PC-3 (cell line): ENCODE data around the gene PSKH1. TPM values are rescaled to one million over a fixed set of nuclear protein-coding genes. Genes with fewer than 3 reads are reported as not detected.

Source experiments
- ATAC-seq: fragments of 200-7000 bp; cut with Tn5 transposase; 2 replicates; pipeline ENCODE4 v1.9.1; 2020; ENCODE audit warnings: mild to moderate bottlenecking, moderate library complexity
- BruUV-seq: library from RNA; stranded (reverse); fragments of 400-500 nt; replicated peaks from 2 replicates; lab custom pipeline; 2021; lab: Mats Ljungman, UMichigan
- CTCF ChIA-PET: fragments of 300-600 bp; sonication (Branson Sonifier 250); formaldehyde crosslinking; loops from one replicate; lab custom pipeline; 2022; ENCODE audit warnings: antibody characterized with exemption; lab: Charles Lee
- POLR2A ChIA-PET: fragments of 300-600 bp; sonication (Branson Sonifier 250); formaldehyde crosslinking; loops from one replicate; lab custom pipeline; 2022; ENCODE audit warnings: antibody characterized with exemption; ENCODE audit not compliant: unreplicated experiment; lab: Charles Lee
- DNase-seq: peaks from one replicate; pipeline ENCODE4 v3.0.0-alpha.2; 2015
- H2AFZ ChIP-seq: fragments of 300-600 bp; sonication (generic); 2 replicates; pipeline ENCODE4 v1.6.0; 2016; ENCODE audit warnings: antibody characterized with exemption, low read length
- H3F3A ChIP-seq: fragments of 300-600 bp; sonication (generic); one replicate; pipeline ENCODE4 v1.6.0; 2017; ENCODE audit warnings: antibody characterized with exemption, low read length, control low read depth, mild to moderate bottlenecking; ENCODE audit not compliant: unreplicated experiment
- H3K27ac ChIP-seq: fragments of 300-600 bp; sonication (generic); 2 replicates; pipeline ENCODE4 v1.5.1; 2016; ENCODE audit warnings: mild to moderate bottlenecking, low read length
- H3K27me3 ChIP-seq: fragments of 300-600 bp; sonication (generic); 2 replicates; pipeline ENCODE4 v1.6.1; 2016; ENCODE audit warnings: low read length, mixed read lengths
- H3K36me3 ChIP-seq: fragments of 300-600 bp; sonication (generic); 2 replicates; pipeline ENCODE4 v1.6.1; 2016; ENCODE audit warnings: low read depth, mixed run types, low read length, mixed read lengths
- H3K4me1 ChIP-seq: fragments of 300-600 bp; sonication (generic); 2 replicates; pipeline ENCODE4 v1.5.1; 2016; ENCODE audit warnings: low read length; ENCODE audit not compliant: insufficient read depth
- H3K4me2 ChIP-seq: fragments of 300-600 bp; sonication (generic); 2 replicates; pipeline ENCODE4 v1.6.0; 2016; ENCODE audit warnings: low read length
- H3K4me3 ChIP-seq: fragments of 300-600 bp; sonication (generic); 2 replicates; pipeline ENCODE4 v1.5.1; 2016; ENCODE audit warnings: mild to moderate bottlenecking, low read length, mixed read lengths
- H3K79me2 ChIP-seq: fragments of 300-600 bp; sonication (generic); 2 replicates; pipeline ENCODE4 v1.6.1; 2017; ENCODE audit warnings: low read length, mixed read lengths
- H3K9ac ChIP-seq: fragments of 300-600 bp; sonication (generic); 2 replicates; pipeline ENCODE4 v1.6.0; 2016; ENCODE audit warnings: mild to moderate bottlenecking, low read length
- H3K9me2 ChIP-seq: fragments of 300-600 bp; sonication (generic); replicated peaks from 2 replicates; pipeline ENCODE4 v1.6.1; 2016; ENCODE audit warnings: mixed run types, low read length, mixed read lengths
- H3K9me3 ChIP-seq: fragments of 300-600 bp; sonication (generic); 2 replicates; pipeline ENCODE4 v1.6.1; 2016; ENCODE audit warnings: low read length, mixed read lengths
- H4K20me1 ChIP-seq: fragments of 300-600 bp; sonication (generic); 2 replicates; pipeline ENCODE4 v1.6.1; 2016; ENCODE audit warnings: low read length, mixed read lengths
- CTCF ChIP-seq: fragments of 300-600 bp; sonication (generic); conservative IDR thresholded peaks from 2 replicates; pipeline ENCODE4 v1.5.1; 2017; ENCODE audit warnings: antibody characterized with exemption, low read depth, mild to moderate bottlenecking, low read length
- EZH2 ChIP-seq: fragments of 300-600 bp; sonication (generic); IDR thresholded peaks from one replicate; pipeline ENCODE4 v1.6.1; 2017; ENCODE audit warnings: antibody characterized with exemption, mild to moderate bottlenecking, low read length; ENCODE audit not compliant: unreplicated experiment
- EZH2phosphoT487 ChIP-seq: fragments of 300-600 bp; sonication (generic); IDR thresholded peaks from 2 replicates; pipeline ENCODE4 v1.6.1; 2018; ENCODE audit warnings: mild to moderate bottlenecking, antibody characterized with exemption, low read length, borderline replicate concordance
- intact Hi-C: fragments of 100-400 bp; cut with micrococcal nuclease; formaldehyde crosslinking; loops from 2 replicates; pipeline ENCODE4 v1.9.0; 2023
- total RNA-seq: library from RNA; depleted of rRNA; stranded (reverse); fragments of >200 nt; gene quantifications from 2 replicates; pipeline ENCODE4 v1.2.3, GENCODE V29; 2014

The PSKH1 gene
- total RNA-seq, 1 experiment from 2014 or later: 6.6 TPM

- BruUV-seq: no TSS peak
- CTCF ChIA-PET: no interaction called here
- H2AFZ ChIP-seq: no peak overlapping the region
- H3K79me2 ChIP-seq: peaks cover 19% of the 10 kb centered on the region
- ATAC-seq (no peak), DNase-seq (no peak)
- H3K4me1 ChIP-seq: 0 out of 2 replicates have a peak, but pooled peaks cover 5% of the 10 kb centered on the region
- H3K36me3 ChIP-seq: no peaks in the 10 kb centered on the region
- POLR2A ChIA-PET: no interaction called here
- H3K4me2 ChIP-seq: no peak overlapping the region
- no peaks in the 10 kb centered on the region for H3K9me3 ChIP-seq
- TF ChIP-seq EZH2phosphoT487 (no peak), CTCF (no peak), EZH2 (no peak)
- no peak overlapping the region for H3K27ac ChIP-seq
- H3K9me2 ChIP-seq: no peaks in the 10 kb centered on the region
- no peaks in the 10 kb centered on the region for H3K27me3 ChIP-seq
- intact Hi-C loops: no loop called here
- no peak overlapping the region for H3K4me3 ChIP-seq
- H3F3A ChIP-seq: no peaks in the 10 kb centered on the region
- no peaks in the 10 kb centered on the region for H4K20me1 ChIP-seq
- H3K9ac ChIP-seq: no peak overlapping the region
Observed at GRCh38 chr16:67940446-67941089, 47.5 kb downstream of the PSKH1 start.

- Histone ChIP-seq H3K79me2 (peaks cover 10% of the 10 kb centered on the region), H3K4me1 (0 out of 2 replicates have a peak, but pooled peaks cover 5% of the 10 kb centered on the region), H3F3A (no peaks in the 10 kb centered on the region), H3K9me2 (no peaks in the 10 kb centered on the region), H3K9me3 (no peaks in the 10 kb centered on the region), H3K4me2 (no peak overlapping the region), H2AFZ (no peak overlapping the region), H3K36me3 (no peaks in the 10 kb centered on the region), H3K27me3 (no peaks in the 10 kb centered on the region), H3K4me3 (no peak overlapping the region), H4K20me1 (no peaks in the 10 kb centered on the region), H3K9ac (no peak overlapping the region), H3K27ac (no peak overlapping the region)
- TF ChIP-seq EZH2: no peak
- TF ChIP-seq CTCF: no peak
- TF ChIP-seq EZH2phosphoT487: no peak
- ATAC-seq (peak; percentile 6; the same call in 1 of the 2 replicates), DNase-seq (no peak)
- BruUV-seq: no TSS peak
- CTCF ChIA-PET: no interaction called here
- POLR2A ChIA-PET: no interaction called here
- intact Hi-C loops: no loop called here
Observed at GRCh38 chr16:67941469-67942199, 48.6 kb downstream of the PSKH1 start.

- Histone ChIP-seq H3K79me2 (peaks cover 4% of the 10 kb centered on the region), H4K20me1 (no peaks in the 10 kb centered on the region), H3K4me1 (0 out of 2 replicates have a peak, but pooled peaks cover 2% of the 10 kb centered on the region), H3K27me3 (no peaks in the 10 kb centered on the region), H3K27ac (no peak overlapping the region), H3K9me2 (no peaks in the 10 kb centered on the region), H3K4me2 (no peak overlapping the region), H3K36me3 (no peaks in the 10 kb centered on the region), H3K9ac (no peak overlapping the region), H3K4me3 (no peak overlapping the region), H3K9me3 (no peaks in the 10 kb centered on the region), H3F3A (no peaks in the 10 kb centered on the region), H2AFZ (no peak overlapping the region)
- BruUV-seq: no TSS peak
- ChIA-PET CTCF (no interaction called here), POLR2A (no interaction called here)
- ATAC-seq: peak; percentile 69
- no peak for TF ChIP-seq EZH2phosphoT487
- peak; percentile 65 for TF ChIP-seq CTCF
- intact Hi-C loops: no loop called here
- peak; percentile 27 for DNase-seq
Observed at GRCh38 chr16:67942200-67942509, 49.1 kb downstream of the PSKH1 start.
